Measurements from ENCODE around the gene RPS23. TPM values are rescaled to one million over a fixed set of nuclear protein-coding genes. Genes with fewer than 3 reads are reported as not detected.

RPS23 gene
- total RNA-seq, 4 donors from 2014 or later: 1,596 to 2,915 (median 2,211) TPM

GRCh38 chr5:82259172-82259800, 18.9 kb downstream of the RPS23 start:
- intact Hi-C loops (cut with DNase I): no loop called here
- H3K4me3 ChIP-seq (replicated peaks in 1 of 3): no peak overlapping the region
- H3K36me3 ChIP-seq: no peaks in the 10 kb centered on the region
- H3K9me3 ChIP-seq: no peaks in the 10 kb centered on the region
- H3K27me3 ChIP-seq: no peaks in the 10 kb centered on the region
- no peak for DNase-seq
- WGBS, 2 donors: 73 to 78% methylated on average over 3 of the region's 3 CpGs
- peaks cover 0 to 5% of the 10 kb centered on the region in 2 donors for H3K4me1 ChIP-seq
- H3K27ac ChIP-seq: no peak overlapping the region
- TF ChIP-seq POLR2A (IDR thresholded peaks at IDR 0.05): no peak
- TF ChIP-seq CTCF (IDR thresholded peaks at IDR 0.05): peak in 3 of 6 experiments; percentile 23 to 39 (median 34)

DNA sequence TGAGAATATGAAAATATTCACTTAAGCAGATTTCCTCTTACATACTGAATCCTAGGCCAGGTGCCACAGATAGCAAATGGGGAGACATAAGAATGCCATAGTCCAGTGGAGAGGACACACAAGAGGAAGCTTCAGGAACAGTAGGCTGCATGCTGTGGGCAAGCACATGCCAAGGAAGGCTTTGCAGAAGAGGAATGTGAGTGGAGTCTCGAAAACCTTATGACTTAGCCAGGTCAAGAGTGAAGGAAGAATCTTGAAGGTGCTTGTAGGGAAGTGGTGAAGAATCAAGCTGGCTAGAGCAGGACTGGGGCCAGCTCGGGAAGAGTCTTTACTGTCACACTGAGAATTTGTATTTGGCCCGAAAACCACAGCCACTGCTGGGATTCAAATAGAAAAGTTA, 20.4 kb downstream of the RPS23 start:
- H3K27ac ChIP-seq: no peak overlapping the region
- H3K36me3 ChIP-seq: no peaks in the 10 kb centered on the region
- no peak overlapping the region for H3K4me3 ChIP-seq (replicated peaks in 1 of 3)
- no peak for TF ChIP-seq POLR2A (IDR thresholded peaks at IDR 0.05)
- H3K27me3 ChIP-seq: no peaks in the 10 kb centered on the region
- no peaks in the 10 kb centered on the region for H3K9me3 ChIP-seq
- intact Hi-C loops (cut with DNase I): no loop called here
- 57 to 65% methylated on average over 3 of the region's 3 CpGs for WGBS, 2 donors
- peaks cover 0 to 5% of the 10 kb centered on the region in 2 donors for H3K4me1 ChIP-seq
- peak in 1 of 2 donors; percentile 26 for DNase-seq

DNA sequence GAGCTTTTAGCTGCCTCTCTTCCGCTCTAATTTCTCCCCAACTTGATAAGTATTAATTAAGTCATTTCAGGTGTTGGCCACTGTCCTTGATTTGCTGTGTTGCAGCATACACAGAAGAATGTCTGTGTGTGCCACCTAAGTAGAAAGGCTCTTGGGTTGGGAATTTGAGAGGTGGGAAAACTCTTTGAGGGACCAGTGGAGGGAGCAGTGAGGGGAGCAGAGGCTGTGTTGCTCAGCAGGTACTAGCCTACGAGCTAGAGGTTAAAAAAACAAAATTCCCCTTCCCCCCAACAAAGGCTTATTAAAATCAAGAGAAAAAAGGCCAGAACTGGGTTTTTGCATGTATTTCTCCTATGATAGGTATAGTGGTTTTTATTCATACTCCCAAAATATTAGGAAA, 20.9 kb downstream of the RPS23 start:
- no peak for DNase-seq
- TF ChIP-seq POLR2A (IDR thresholded peaks at IDR 0.05): no peak
- no peak for TF ChIP-seq CTCF (IDR thresholded peaks at IDR 0.05)
- intact Hi-C loops (cut with DNase I): no loop called here
- peaks cover 0 to 5% of the 10 kb centered on the region in 2 donors for H3K4me1 ChIP-seq
- 88 to 93% methylated on average over 2 of the region's 2 CpGs for WGBS, 2 donors
- H3K27ac ChIP-seq: no peak overlapping the region
- no peaks in the 10 kb centered on the region for H3K36me3 ChIP-seq
- no peaks in the 10 kb centered on the region for H3K9me3 ChIP-seq
- no peaks in the 10 kb centered on the region for H3K27me3 ChIP-seq
- no peak overlapping the region for H3K4me3 ChIP-seq (replicated peaks in 1 of 3)

GRCh38 chr5:82255844-82256243, 22.3 kb downstream of the RPS23 start:
- H3K36me3 ChIP-seq: no peaks in the 10 kb centered on the region
- H3K4me3 ChIP-seq (replicated peaks in 1 of 3): no peak overlapping the region
- H3K27ac ChIP-seq: no peak overlapping the region
- H3K9me3 ChIP-seq: no peaks in the 10 kb centered on the region
- peaks cover 0 to 5% of the 10 kb centered on the region in 2 donors for H3K4me1 ChIP-seq
- TF ChIP-seq POLR2A (IDR thresholded peaks at IDR 0.05) (no peak), CTCF (IDR thresholded peaks at IDR 0.05) (no peak)
- intact Hi-C loops (cut with DNase I): no loop called here
- DNase-seq: no peak
- WGBS, 2 donors: 67 to 75% methylated on average over 1 of the region's 1 CpG
- no peaks in the 10 kb centered on the region for H3K27me3 ChIP-seq

GRCh38 chr5:82252744-82253143, 25.4 kb downstream of the RPS23 start:
- intact Hi-C loops (cut with DNase I): no loop called here
- TF ChIP-seq CTCF (IDR thresholded peaks at IDR 0.05) (no peak), POLR2A (IDR thresholded peaks at IDR 0.05) (no peak)
- no peaks in the 10 kb centered on the region for H3K4me1 ChIP-seq
- no peak for DNase-seq
- H3K27ac ChIP-seq: no peak overlapping the region
- H3K9me3 ChIP-seq: no peaks in the 10 kb centered on the region
- H3K4me3 ChIP-seq (replicated peaks in 1 of 3): no peak overlapping the region
- H3K36me3 ChIP-seq: no peaks in the 10 kb centered on the region
- no peaks in the 10 kb centered on the region for H3K27me3 ChIP-seq

All from thyroid gland (tissue), 4 donors.